Duodenal mucosa (tissue), 2 donors: Measurements from ENCODE around the gene PLEKHM3.
"Not testable (repeated sequence)": the region's sequence is repeated elsewhere in the genome, so short reads cannot be mapped to it uniquely, and the experiment has no call there.

ENCODE experiments used
- H3K27ac ChIP-seq: one replicate; pipeline ENCODE4 v1.7.0; 2013; ENCODE audit warnings: low read depth, low read length
- H3K27me3 ChIP-seq, 2 donors: one replicate each; pipeline ENCODE4 v1.7.0; 2013; ENCODE audit warnings: low read length in 2 of 2, control low read depth in 1 of 2; ENCODE audit not compliant: insufficient read depth in 2 of 2, control insufficient read depth in 1 of 2
- H3K36me3 ChIP-seq, 2 donors: one replicate each; pipeline ENCODE4 v1.7.0; 2013; ENCODE audit warnings: low read length in 2 of 2, control low read depth in 1 of 2; ENCODE audit not compliant: insufficient read depth in 2 of 2, control insufficient read depth in 1 of 2
- H3K4me1 ChIP-seq, 2 donors: one replicate each; pipeline ENCODE4 v1.7.0; 2013; ENCODE audit warnings: low read length in 2 of 2, control low read depth in 1 of 2; ENCODE audit not compliant: insufficient read depth in 2 of 2, control insufficient read depth in 1 of 2
- H3K4me3 ChIP-seq, 2 donors: one replicate each; pipeline ENCODE4 v1.7.0; 2013; ENCODE audit warnings: low read length in 2 of 2, low read depth in 1 of 2
- H3K9ac ChIP-seq, 2 donors: one replicate each; pipeline ENCODE4 v1.7.0; 2013; ENCODE audit warnings: low read length in 2 of 2, low read depth in 1 of 2
- H3K9me3 ChIP-seq, 2 donors: one replicate each; pipeline ENCODE4 v1.7.0; 2013; ENCODE audit warnings: low read length in 2 of 2, control low read depth in 1 of 2; ENCODE audit not compliant: control insufficient read depth in 1 of 2

The PLEKHM3 gene

DNA sequence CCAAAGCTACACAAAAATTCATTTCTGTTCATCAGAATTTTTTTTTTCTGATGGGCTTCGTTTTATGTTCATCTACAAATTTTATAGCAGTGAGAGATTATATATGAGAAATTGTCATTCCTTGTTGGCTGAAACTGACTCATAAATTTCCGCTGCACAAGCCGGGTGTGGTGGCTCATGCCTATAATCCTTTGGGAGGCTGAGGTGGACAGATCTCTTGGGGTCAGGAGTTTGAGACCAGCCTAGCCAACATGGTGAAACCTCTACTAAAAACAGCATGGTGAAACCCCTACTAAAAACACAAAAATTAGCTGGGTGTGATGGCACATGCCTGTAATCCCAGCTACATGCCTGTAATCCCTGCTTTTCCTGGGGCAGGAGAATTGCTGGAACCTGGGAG is 72.0 kb downstream of the PLEKHM3 start:
- Histone ChIP-seq H3K4me3 (no peak overlapping the region), H3K4me1 (peaks cover 0 to 9% of the 10 kb centered on the region in 2 donors), H3K9ac (no peak overlapping the region), H3K27ac (no peak overlapping the region), H3K27me3 (no peaks in the 10 kb centered on the region), H3K9me3 (no peaks in the 10 kb centered on the region), H3K36me3 (no peaks in the 10 kb centered on the region)

DNA sequence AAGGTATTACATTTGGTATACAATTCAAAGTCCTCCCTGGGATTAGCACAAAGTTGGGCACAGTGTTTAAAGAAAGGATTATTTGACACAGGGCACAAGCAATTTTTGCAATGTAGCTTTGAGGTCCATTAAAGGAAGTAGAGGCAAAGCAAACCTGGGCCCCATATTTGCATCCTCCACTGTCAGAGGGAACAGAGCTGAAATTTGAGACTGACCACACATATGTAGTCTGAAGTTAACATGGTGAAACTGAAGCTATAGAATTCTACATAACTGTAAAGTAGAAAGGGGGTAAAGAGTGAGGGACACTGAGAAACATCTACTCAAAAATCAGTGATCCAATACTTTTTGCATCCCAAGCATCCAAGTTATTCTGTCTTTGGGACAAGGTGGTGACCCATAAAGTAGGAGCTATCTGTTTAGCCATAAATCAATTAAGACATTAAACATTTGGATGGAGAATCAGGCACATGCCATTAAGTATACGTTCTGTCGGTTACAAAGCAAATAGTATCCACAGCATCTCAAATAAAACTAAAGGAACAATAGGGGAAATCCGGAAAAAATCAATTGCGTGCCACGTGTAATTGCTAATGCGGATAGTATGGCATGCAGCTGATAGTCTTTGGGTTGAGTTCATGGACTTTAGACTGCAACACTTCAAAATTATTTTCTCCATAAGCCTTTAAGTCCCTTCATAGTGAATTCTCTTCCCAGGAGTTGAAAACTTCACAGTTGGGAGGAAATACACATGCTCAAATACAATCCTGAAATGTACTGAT is 72.6 kb downstream of the PLEKHM3 start:
- Histone ChIP-seq H3K36me3 (no peaks in the 10 kb centered on the region), H3K9me3 (no peaks in the 10 kb centered on the region), H3K4me1 (peaks cover 0 to 9% of the 10 kb centered on the region in 2 donors), H3K9ac (no peak overlapping the region), H3K27ac (no peak overlapping the region), H3K4me3 (no peak overlapping the region), H3K27me3 (no peaks in the 10 kb centered on the region)

DNA sequence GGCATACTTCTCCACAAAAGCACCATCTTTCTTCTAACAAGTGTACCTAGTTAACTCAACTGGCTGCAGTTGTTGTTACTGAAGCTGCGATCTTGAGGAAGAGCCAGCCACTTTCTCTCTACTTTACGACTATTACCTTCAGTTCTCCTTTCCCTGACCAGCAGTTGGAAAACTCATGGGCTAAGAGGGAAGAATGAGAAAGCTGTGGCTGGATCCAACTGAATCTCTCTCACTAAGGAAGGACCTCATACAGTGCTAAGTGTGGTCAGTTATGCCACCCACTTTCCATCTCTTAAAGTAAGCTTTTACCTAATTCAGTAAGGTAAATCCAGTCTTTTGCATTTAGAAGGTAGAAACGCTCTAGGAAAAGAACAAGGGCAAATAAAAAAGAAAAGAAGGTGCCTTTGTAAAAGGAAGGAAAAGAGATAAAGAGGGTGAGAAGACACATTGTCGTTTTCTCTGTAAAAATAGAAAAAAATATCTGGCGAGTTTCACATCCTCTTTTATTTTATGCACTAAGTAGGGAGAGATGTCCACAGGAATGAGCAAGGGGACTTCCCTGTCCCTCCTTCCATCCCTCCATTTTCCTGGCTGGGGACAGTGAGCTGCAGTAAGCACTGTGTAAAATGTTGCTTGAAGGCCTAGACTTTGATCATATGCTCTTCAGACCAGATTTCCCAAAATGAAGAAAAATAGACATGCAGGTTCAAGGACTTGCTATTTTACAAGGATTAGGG is 73.4 kb downstream of the PLEKHM3 start:
- Histone ChIP-seq H3K4me1 (peaks cover 0 to 9% of the 10 kb centered on the region in 2 donors), H3K27me3 (no peaks in the 10 kb centered on the region), H3K9ac (no peak overlapping the region), H3K36me3 (no peaks in the 10 kb centered on the region), H3K9me3 (no peaks in the 10 kb centered on the region), H3K4me3 (no peak overlapping the region), H3K27ac (no peak overlapping the region)

DNA sequence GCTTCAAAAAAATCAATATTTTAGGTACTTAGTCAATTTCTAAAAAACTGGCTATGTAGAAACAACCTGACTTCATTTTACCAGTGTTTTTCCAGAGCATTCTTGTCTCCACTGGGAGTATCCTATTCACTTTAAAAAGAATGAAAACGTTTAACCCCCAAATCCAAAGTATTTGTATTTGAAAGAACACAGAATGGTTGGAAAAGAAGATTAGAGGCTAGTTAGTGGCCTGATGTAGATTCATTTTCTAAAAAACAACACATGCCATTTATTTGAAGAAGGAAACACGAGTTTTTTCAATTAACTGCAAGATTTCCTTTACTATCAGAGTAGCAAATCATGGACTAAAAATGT is 74.6 kb downstream of the PLEKHM3 start:
- Histone ChIP-seq H3K36me3 (no peaks in the 10 kb centered on the region), H3K4me1 (peaks cover 0 to 9% of the 10 kb centered on the region in 2 donors)

DNA sequence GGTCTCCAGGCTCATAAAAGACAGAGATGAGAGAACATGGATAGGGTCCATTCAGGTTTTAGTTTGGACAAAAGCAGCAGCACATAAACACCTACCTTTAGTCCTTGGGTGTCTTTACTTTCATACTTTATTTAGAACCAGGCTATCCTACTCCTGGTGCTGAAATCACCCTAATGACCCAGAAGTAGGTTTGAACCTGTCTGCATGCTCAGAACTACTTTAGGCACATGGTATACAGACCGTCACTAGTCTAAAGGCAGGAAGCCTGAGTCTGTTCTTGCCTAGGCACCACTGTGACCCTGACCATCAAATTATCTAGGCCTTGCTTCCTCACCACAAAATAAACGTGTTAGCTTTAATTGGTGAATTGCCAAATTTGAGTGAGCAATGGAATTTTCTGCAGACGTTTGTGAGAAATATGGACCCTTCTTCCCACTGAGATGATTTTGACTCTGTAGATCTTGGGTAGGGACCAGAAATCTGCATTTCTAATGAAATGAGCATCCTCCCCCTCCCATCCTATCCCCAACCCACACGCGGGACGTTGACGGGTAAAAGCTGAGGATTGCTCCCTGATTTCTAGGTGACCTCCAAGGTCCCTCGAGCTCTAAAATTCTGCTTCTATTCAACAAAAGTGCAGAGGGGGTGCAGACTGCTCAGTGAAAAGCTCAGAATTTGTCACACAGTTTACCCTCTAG is 75.1 kb downstream of the PLEKHM3 start:
- H3K9ac ChIP-seq: no peak overlapping the region
- H3K27me3 ChIP-seq: no peaks in the 10 kb centered on the region
- no peak overlapping the region for H3K4me3 ChIP-seq
- H3K36me3 ChIP-seq: no peaks in the 10 kb centered on the region
- no peaks in the 10 kb centered on the region for H3K9me3 ChIP-seq
- H3K4me1 ChIP-seq: peaks cover 0 to 9% of the 10 kb centered on the region in 2 donors
- no peak overlapping the region for H3K27ac ChIP-seq

More for the DNA sequence above, 74.6 kb downstream of the PLEKHM3 start:
- Histone ChIP-seq H3K9me3 (no peaks in the 10 kb centered on the region), H3K9ac (no peak overlapping the region), H3K4me3 (no peak overlapping the region), H3K27me3 (no peaks in the 10 kb centered on the region), H3K27ac (no peak overlapping the region)

DNA sequence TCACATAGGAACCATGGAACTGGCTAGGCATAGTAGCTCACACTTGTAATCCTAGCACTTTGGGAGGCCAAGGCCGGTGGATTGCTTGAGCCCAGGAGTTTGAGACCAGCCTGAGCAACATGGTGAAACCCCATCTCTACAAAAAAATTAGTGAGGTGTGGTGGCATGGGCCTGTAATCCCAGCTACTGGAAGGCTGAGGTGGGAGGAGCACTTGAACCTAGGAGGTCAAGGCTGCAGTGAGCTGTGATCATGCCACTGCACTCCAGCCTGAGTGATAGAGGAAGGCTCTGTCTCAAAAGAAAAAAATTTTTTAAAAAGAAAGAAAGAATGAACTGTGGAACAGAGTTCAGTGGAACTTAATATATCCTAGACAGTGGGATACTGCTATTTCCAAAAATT is 76.1 kb downstream of the PLEKHM3 start:
- not testable (repeated sequence) for H3K27me3 ChIP-seq, H3K9ac ChIP-seq, H3K4me1 ChIP-seq, H3K4me3 ChIP-seq, H3K9me3 ChIP-seq, H3K27ac ChIP-seq, H3K36me3 ChIP-seq

DNA sequence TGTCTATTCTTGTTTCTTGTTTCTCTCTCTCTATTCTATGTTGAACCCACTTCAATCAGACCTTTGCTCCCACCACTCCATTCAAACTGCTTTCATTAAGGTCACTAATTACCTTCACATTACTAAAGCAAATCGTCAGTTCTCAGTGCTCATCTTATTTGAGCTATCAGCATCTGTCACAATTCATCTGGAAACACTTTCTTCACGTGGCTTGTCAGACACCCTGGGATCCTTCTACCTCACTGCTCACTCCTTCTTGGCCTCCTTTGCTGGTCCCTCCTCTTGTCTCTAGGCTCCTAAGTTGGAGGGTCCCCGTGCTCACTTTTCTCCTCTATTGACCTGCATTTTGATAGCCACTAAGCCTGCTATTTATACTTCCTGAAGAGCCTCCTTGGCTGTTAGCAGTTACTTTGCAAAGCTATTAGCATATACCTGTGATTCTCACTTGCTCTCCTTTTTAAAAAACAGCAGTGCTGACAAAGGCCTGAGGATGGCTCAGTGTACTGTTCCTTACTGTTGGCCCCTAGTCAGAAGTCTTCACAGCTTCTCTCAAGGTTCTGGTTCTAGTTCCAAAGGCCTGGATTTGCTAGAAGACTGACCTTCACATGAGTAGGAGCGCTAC is 80.2 kb downstream of the PLEKHM3 start:
- Histone ChIP-seq H3K27ac (no peak overlapping the region), H3K4me1 (no peaks in the 10 kb centered on the region), H3K9ac (no peak overlapping the region)

DNA sequence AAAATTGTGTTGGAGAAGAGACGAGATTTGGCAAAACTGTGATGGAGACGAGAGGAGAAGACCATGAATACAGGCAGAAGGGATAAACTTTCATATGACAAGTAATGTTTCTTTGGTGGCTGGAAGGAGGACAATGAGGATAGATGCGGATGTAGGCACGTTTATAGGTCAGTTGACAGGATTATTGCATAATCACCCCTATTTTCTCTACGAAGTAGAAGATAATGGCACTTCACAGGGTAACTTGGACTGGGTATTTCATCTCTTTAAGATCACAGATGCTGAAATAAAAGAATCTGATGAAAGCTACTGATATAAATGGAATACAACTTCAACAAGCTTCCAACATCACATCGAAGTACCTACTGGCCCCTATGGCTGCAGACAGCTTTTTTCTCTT is 81.0 kb downstream of the PLEKHM3 start:
- Histone ChIP-seq H3K9me3 (no peaks in the 10 kb centered on the region), H3K27ac (no peak overlapping the region), H3K4me3 (no peak overlapping the region), H3K9ac (no peak overlapping the region), H3K27me3 (no peaks in the 10 kb centered on the region), H3K36me3 (peaks cover 2 to 3% of the 10 kb centered on the region in 2 donors), H3K4me1 (peaks cover 6 to 7% of the 10 kb centered on the region in 2 donors)

More for the DNA sequence above, 80.2 kb downstream of the PLEKHM3 start:
- Histone ChIP-seq H3K4me3 (no peak overlapping the region), H3K27me3 (no peaks in the 10 kb centered on the region), H3K9me3 (no peaks in the 10 kb centered on the region), H3K36me3 (peaks cover 2 to 3% of the 10 kb centered on the region in 2 donors)

DNA sequence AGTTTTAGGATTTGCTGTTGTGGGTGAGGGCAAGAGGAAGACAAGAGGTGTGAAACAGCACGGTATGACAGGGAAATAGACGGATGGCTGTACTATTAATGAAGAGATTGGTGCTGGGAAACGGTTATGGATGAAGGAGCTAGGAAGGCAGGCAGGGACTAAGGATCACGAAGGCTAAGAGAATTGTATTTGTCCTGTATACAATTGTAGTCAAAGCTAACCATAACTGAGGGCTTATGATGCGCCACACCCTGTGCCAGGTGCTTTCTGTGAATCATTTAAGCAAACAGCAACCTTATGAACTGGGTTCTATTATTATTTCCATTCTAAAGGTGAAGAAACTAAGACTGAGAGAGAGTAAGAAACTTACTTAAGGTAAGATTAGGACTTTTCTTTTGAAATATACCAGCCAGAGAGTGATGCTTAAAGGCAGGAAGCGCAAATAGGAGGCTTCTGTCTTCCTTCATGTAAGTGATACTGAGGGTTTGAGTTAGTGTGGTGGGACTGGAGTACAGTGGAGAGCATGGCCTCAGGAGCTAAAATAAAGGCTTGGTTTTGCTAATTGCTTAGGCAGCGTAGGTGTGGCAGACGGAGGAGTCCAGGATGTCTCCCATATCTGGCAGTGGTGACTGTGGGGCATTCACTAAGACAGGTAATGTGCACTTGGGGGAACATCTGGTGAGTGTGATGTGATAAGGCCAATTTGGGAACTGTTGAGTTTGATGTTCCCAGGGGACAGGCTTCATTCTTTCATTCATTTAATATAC is 85.8 kb downstream of the PLEKHM3 start:
- H3K27ac ChIP-seq: no peak overlapping the region

More for the DNA sequence above, 85.8 kb downstream of the PLEKHM3 start:
- no peaks in the 10 kb centered on the region for H3K27me3 ChIP-seq
- no peaks in the 10 kb centered on the region for H3K9me3 ChIP-seq
- no peak overlapping the region for H3K9ac ChIP-seq
- peaks cover 19 to 21% of the 10 kb centered on the region in 2 donors for H3K4me1 ChIP-seq
- H3K36me3 ChIP-seq: peaks cover 2 to 3% of the 10 kb centered on the region in 2 donors
- no peak overlapping the region for H3K4me3 ChIP-seq
